Measurements from ENCODE around the gene OTOG.

OTOG gene

DNA sequence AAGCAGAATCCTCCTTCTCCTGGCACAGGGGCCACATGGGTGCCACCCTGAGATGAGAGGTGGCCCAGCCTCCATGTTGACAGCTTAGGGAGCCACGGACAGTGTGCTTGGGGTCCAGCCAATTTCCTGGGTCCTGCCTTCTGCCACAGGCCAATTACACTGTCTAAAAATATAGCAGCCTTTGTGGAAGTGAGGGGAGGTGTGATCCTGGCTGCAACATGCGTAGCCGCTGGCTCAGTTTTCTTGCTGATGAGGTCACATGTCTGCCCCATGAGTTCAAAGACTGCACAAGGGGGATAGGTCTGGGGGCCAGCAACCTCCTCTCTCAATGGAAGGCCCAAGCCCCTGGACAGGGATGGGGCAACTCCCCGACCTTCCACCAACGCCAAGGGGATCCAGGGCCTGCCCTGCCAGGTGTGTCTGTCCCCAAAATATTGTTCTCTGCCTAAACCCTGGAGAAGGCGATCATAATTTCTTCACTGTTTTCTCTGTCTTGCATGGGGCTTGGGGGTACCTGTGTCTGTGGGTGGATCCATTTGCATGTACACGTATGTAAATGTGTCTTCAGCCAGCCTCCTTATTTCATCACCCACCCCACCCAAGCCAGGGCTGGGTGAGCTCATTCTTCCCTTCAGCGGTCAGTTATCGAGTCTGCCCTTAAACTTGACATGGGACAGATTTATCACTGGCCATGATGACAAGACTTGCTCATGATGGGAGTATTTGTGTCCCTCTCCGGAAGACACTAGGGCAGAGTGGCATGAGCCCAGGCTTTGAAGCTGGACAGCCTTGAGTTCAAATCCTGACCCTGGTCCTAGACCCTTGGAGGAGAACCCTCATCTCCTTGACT lies 59.4 kb downstream of the OTOG start:
- no peak overlapping the region for H3K4me3 ChIP-seq (ENCODE audit: low read depth, low read length)
- no peaks in the 10 kb centered on the region for H3K9me3 ChIP-seq (ENCODE audit: control insufficient read depth, insufficient read depth, low read depth, low read length)
- H3K27me3 ChIP-seq (ENCODE audit: control insufficient read depth, insufficient read depth, low read length) = peaks cover 24% of the 10 kb centered on the region; the same call in 1 of the 2 replicates
- no peak overlapping the region for H3K9ac ChIP-seq (ENCODE audit: low read length)
- H3K4me1 ChIP-seq (ENCODE audit: control insufficient read depth, insufficient read depth, low read length) = peaks cover 3% of the 10 kb centered on the region; the same call in 1 of the 2 replicates
- no peak overlapping the region for H3K27ac ChIP-seq (ENCODE audit: low read depth, low read length)
- H3K36me3 ChIP-seq (ENCODE audit: control insufficient read depth, insufficient read depth, low read length) = no peaks in the 10 kb centered on the region

DNA sequence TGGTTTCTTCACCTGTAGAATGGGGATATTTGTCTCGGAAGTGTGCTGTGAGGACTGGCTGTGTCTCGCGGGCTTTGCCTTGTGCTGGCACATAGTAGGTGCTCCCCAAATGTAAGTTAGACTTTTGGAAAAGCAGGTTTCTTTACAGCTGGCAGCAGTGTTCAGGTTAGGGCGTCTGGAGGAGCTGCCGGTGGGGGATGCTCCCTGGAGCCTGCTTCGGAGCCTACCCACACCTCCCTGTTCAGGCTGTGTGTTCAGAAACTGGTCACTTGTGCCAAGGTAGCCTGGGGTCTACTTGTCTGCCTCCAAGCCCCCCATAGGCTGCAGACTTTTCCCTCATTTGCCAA lies 60.0 kb downstream of the OTOG start:
- Histone ChIP-seq H3K9ac (ENCODE audit: low read length) (no peak overlapping the region), H3K27ac (ENCODE audit: low read depth, low read length) (no peak overlapping the region), H3K9me3 (ENCODE audit: control insufficient read depth, insufficient read depth, low read depth, low read length) (no peaks in the 10 kb centered on the region), H3K36me3 (ENCODE audit: control insufficient read depth, insufficient read depth, low read length) (no peaks in the 10 kb centered on the region), H3K4me3 (ENCODE audit: low read depth, low read length) (no peak overlapping the region), H3K27me3 (ENCODE audit: control insufficient read depth, insufficient read depth, low read length) (peaks cover 24% of the 10 kb centered on the region; the same call in 1 of the 2 replicates), H3K4me1 (ENCODE audit: control insufficient read depth, insufficient read depth, low read length) (no peaks in the 10 kb centered on the region)

DNA sequence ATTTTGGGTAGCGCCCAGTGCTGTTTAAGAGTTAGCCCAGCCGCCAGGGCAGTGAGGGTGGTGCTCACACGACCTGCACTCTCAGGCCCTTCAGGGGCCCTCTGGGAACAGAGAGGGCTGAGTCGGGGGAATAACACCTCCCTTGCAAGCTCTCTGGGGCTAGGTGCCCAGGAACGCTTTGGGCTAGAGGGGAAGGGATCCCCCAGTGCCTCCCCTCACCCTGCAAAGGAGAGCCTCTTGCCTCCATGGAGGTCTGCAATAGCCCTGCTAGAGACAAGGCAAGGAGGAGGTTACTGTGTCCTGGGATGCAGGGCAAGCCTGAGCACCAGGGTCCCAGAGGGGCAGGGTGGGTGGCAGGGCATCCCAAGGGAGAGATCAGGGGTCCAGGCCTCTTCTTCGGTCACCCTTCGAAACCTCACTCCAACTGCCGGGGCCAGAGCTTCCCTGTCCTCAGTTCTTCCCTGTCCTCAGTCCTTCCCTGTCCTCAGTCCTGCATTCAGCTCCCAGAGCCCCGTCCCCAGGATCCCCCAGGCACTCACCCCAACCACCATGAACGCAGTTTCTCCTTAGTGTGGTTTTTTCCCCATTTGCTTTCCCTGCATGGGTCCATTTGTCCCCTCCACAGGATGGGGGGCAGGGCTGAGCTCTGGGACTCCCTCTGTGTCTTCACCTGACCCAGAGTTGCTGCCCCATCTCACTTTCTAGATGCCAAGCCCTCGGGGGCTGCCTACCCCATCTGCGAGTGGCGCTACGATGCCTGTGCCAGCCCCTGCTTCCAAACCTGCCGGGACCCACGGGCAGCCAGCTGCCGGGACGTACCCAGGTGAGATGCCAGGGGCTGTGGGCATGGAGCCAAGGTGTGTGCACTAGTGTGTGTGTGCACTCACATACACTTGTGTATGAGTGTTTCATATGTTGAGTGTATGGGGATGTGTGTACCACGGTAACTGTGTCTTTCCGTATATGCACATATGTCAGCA lies 60.8 kb downstream of the OTOG start:
- Histone ChIP-seq H3K27ac (ENCODE audit: low read depth, low read length) (no peak overlapping the region), H3K27me3 (ENCODE audit: control insufficient read depth, insufficient read depth, low read length) (peaks cover 22% of the 10 kb centered on the region; the same call in 1 of the 2 replicates), H3K36me3 (ENCODE audit: control insufficient read depth, insufficient read depth, low read length) (no peaks in the 10 kb centered on the region), H3K4me3 (ENCODE audit: low read depth, low read length) (no peak overlapping the region), H3K9ac (ENCODE audit: low read length) (no peak overlapping the region), H3K9me3 (ENCODE audit: control insufficient read depth, insufficient read depth, low read depth, low read length) (no peaks in the 10 kb centered on the region), H3K4me1 (ENCODE audit: control insufficient read depth, insufficient read depth, low read length) (no peaks in the 10 kb centered on the region)

DNA sequence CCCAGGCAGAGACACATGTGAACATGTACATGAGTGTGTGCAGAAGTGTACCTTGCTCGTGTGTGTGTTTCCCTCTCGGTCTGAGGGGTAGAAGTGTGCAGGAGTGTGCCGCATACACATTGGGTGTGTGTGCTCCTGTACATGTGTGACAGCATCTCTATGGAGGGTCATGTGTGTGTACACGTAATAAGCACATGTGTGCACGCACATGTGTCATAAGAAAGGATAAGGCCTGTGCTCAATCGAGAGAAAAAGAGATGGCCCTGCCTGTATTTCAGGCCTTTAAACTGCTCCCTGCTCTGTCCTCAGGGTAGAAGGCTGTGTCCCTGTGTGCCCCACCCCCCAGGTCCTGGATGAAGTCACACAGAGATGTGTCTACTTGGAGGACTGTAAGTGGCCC lies 61.8 kb downstream of the OTOG start:
- Histone ChIP-seq H3K4me3 (ENCODE audit: low read depth, low read length) (no peak overlapping the region), H3K4me1 (ENCODE audit: control insufficient read depth, insufficient read depth, low read length) (no peaks in the 10 kb centered on the region), H3K27me3 (ENCODE audit: control insufficient read depth, insufficient read depth, low read length) (peaks cover 23% of the 10 kb centered on the region; the same call in 1 of the 2 replicates), H3K9ac (ENCODE audit: low read length) (no peak overlapping the region), H3K27ac (ENCODE audit: low read depth, low read length) (no peak overlapping the region), H3K9me3 (ENCODE audit: control insufficient read depth, insufficient read depth, low read depth, low read length) (no peaks in the 10 kb centered on the region), H3K36me3 (ENCODE audit: control insufficient read depth, insufficient read depth, low read length) (no peaks in the 10 kb centered on the region)

DNA sequence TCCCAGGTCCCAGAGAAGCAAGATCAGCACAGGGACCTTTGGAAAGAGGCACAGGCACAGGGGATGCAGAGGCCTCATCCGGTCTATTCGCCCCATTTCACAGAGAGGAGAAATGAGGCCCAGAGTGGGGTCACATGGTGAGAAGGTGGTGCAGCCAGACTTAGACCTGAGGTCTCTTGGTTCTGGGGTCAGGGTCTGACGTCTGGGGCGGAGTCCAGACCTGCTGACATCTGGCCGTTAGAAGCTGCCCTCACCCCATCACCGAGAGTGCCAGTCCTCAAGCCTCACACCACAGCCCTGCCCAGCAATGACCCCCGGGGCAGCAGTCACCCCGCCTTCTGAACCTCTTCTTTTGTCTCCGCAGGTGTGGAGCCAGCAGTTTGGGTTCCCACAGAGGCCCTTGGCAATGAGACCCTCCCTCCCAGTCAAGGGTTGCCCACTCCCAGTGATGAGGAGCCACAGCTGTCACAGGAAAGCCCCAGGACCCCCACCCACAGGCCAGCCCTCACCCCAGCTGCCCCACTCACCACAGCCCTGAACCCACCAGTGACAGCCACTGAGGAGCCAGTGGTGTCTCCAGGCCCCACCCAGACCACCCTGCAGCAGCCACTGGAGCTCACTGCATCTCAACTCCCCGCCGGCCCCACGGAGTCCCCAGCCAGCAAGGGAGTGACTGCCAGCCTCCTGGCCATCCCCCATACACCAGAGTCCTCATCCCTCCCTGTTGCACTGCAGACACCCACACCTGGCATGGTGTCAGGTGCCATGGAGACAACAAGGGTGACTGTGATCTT lies 62.4 kb downstream of the OTOG start:
- H3K4me3 ChIP-seq (ENCODE audit: low read depth, low read length) = no peak overlapping the region
- no peaks in the 10 kb centered on the region for H3K4me1 ChIP-seq (ENCODE audit: control insufficient read depth, insufficient read depth, low read length)
- no peak overlapping the region for H3K9ac ChIP-seq (ENCODE audit: low read length)
- no peaks in the 10 kb centered on the region for H3K9me3 ChIP-seq (ENCODE audit: control insufficient read depth, insufficient read depth, low read depth, low read length)
- no peak overlapping the region for H3K27ac ChIP-seq (ENCODE audit: low read depth, low read length)
- H3K27me3 ChIP-seq (ENCODE audit: control insufficient read depth, insufficient read depth, low read length) = peaks cover 20% of the 10 kb centered on the region; the same call in 1 of the 2 replicates
- H3K36me3 ChIP-seq (ENCODE audit: control insufficient read depth, insufficient read depth, low read length) = no peaks in the 10 kb centered on the region

DNA sequence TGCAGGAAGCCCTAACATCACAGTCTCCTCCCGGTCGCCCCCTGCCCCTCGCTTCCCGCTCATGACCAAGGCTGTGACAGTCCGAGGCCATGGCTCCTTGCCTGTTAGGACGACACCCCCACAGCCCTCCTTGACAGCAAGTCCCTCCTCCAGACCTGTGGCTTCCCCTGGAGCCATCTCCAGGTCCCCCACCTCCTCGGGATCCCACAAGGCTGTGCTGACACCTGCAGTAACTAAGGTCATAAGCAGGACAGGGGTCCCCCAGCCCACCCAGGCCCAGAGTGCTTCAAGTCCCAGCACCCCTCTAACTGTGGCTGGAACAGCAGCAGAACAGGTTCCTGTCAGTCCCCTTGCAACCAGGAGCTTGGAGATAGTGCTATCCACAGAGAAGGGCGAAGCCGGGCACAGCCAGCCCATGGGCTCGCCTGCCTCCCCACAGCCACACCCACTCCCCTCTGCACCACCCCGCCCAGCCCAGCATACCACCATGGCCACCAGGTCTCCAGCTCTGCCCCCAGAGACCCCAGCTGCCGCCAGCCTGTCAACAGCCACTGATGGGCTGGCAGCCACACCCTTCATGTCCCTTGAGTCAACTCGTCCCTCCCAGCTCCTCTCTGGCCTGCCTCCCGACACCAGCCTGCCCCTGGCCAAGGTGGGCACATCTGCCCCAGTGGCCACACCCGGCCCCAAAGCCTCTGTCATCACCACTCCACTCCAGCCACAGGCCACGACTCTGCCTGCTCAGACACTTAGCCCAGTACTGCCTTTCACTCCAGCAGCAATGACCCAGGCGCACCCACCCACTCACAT lies 63.2 kb downstream of the OTOG start:
- Histone ChIP-seq H3K27ac (ENCODE audit: low read depth, low read length) (no peak overlapping the region), H3K36me3 (ENCODE audit: control insufficient read depth, insufficient read depth, low read length) (no peaks in the 10 kb centered on the region), H3K9me3 (ENCODE audit: control insufficient read depth, insufficient read depth, low read depth, low read length) (no peaks in the 10 kb centered on the region), H3K4me3 (ENCODE audit: low read depth, low read length) (no peak overlapping the region), H3K9ac (ENCODE audit: low read length) (no peak overlapping the region), H3K4me1 (ENCODE audit: control insufficient read depth, insufficient read depth, low read length) (no peaks in the 10 kb centered on the region), H3K27me3 (ENCODE audit: control insufficient read depth, insufficient read depth, low read length) (peaks cover 14% of the 10 kb centered on the region; the same call in 1 of the 2 replicates)

DNA sequence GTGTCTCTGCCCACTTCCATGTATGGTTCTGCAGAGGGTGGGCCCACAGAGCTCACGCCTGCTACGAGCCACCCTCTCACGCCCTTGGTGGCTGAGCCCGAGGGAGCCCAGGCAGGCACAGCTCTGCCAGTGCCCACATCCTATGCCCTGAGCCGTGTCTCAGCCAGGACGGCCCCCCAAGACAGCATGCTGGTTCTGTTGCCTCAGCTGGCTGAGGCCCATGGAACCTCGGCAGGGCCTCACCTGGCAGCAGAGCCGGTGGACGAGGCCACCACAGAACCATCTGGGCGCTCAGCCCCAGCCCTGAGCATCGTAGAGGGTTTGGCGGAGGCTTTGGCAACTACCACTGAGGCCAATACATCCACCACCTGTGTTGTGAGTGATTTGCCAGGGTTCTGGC lies 64.0 kb downstream of the OTOG start:
- no peak overlapping the region for H3K27ac ChIP-seq (ENCODE audit: low read depth, low read length)
- peaks cover 10% of the 10 kb centered on the region; the same call in 1 of the 2 replicates for H3K27me3 ChIP-seq (ENCODE audit: control insufficient read depth, insufficient read depth, low read length)
- no peaks in the 10 kb centered on the region for H3K36me3 ChIP-seq (ENCODE audit: control insufficient read depth, insufficient read depth, low read length)
- no peaks in the 10 kb centered on the region for H3K9me3 ChIP-seq (ENCODE audit: control insufficient read depth, insufficient read depth, low read depth, low read length)
- no peaks in the 10 kb centered on the region for H3K4me1 ChIP-seq (ENCODE audit: control insufficient read depth, insufficient read depth, low read length)
- H3K9ac ChIP-seq (ENCODE audit: low read length) = no peak overlapping the region
- H3K4me3 ChIP-seq (ENCODE audit: low read depth, low read length) = no peak overlapping the region

DNA sequence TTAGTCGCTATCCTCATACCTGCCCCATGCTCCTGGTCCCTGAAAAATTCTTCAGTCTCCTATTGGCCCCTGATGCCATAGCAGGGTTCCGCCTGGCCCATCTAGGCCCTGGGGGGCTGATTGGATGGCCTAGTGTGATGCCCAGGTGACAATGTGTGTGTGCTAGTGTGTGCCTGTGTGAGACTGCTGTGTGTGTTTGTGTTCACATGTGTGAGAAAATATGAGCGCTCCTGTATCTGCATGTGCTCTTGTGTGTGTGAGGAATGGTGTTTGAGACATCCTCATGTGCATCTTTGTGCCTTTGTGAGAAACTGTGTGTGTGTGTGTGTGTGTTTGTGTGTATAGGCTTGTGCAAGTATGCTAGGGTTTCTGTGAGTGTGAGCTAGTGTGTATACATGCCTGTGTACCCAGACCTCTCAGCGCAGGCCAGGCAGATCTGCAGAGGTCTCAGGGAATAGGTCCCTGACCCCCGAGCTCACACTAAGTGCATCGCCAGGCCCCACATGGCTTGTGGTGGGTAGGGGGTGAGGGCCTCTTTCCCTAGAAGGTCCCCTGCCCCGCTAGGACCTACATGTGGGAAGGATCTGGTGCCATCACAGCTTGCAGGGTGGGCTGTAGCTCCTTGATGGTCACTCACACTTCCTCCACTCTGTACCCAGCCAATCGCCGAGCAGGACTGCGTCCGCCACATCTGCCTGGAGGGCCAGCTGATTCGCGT lies 64.6 kb downstream of the OTOG start:
- no peaks in the 10 kb centered on the region for H3K4me1 ChIP-seq (ENCODE audit: control insufficient read depth, insufficient read depth, low read length)
- H3K9me3 ChIP-seq (ENCODE audit: control insufficient read depth, insufficient read depth, low read depth, low read length) = no peaks in the 10 kb centered on the region
- no peak overlapping the region for H3K27ac ChIP-seq (ENCODE audit: low read depth, low read length)
- no peak overlapping the region for H3K4me3 ChIP-seq (ENCODE audit: low read depth, low read length)
- no peaks in the 10 kb centered on the region for H3K36me3 ChIP-seq (ENCODE audit: control insufficient read depth, insufficient read depth, low read length)
- no peak overlapping the region for H3K9ac ChIP-seq (ENCODE audit: low read length)
- H3K27me3 ChIP-seq (ENCODE audit: control insufficient read depth, insufficient read depth, low read length) = peaks cover 9% of the 10 kb centered on the region; the same call in 1 of the 2 replicates

DNA sequence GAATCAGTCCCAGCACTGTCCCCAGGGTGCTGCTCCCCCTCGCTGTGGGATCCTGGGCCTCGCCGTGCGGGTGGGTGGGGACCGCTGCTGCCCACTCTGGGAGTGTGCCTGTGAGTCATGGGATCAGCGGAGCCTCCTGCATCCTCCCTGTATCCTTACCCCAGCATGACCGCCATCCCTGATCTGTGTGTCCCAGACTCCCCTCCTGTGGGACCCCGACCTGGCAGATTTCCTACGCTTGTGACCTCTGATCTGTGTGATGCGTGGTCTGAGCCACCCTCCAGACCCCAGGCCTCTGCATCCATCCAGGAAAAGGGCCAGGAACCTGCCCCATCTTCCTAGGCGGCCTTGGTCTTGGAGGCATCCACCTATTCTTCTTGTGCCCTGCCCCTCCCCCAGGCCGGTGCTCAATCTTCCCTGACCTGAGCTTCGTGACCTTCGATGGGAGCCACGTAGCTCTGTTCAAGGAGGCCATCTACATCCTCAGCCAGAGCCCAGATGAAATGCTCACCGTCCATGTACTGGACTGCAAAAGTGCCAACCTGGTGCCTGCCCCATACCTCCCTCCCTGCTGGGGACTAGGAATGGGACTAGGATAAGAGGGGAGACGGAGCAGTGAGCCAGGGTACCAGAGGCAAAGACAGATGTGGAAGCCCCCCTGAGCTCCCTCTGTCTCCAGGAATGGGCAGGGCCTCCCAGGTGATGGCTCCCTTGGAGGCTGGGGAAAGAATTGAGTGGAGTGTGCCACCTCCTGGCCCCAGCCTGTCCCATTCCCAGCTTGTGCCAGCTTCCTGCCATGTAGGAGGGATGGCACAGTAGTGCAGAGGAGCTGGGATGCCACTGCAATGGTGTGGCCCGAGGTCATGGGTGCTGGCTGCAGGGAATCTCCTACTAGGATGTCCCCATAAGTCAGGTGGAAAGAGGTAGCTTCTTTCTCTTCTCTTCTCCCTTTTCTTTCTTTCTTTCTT lies 65.4 kb downstream of the OTOG start:
- H3K27ac ChIP-seq (ENCODE audit: low read depth, low read length) = no peak overlapping the region
- H3K27me3 ChIP-seq (ENCODE audit: control insufficient read depth, insufficient read depth, low read length) = peaks cover 7% of the 10 kb centered on the region; the same call in 1 of the 2 replicates
- no peak overlapping the region for H3K4me3 ChIP-seq (ENCODE audit: low read depth, low read length)
- no peaks in the 10 kb centered on the region for H3K4me1 ChIP-seq (ENCODE audit: control insufficient read depth, insufficient read depth, low read length)
- H3K36me3 ChIP-seq (ENCODE audit: control insufficient read depth, insufficient read depth, low read length) = no peaks in the 10 kb centered on the region
- H3K9me3 ChIP-seq (ENCODE audit: control insufficient read depth, insufficient read depth, low read depth, low read length) = no peaks in the 10 kb centered on the region
- H3K9ac ChIP-seq (ENCODE audit: low read length) = no peak overlapping the region
